GM12878 (cell line): ENCODE data around the gene MOGAT2. TPM values are rescaled to one million over a fixed set of nuclear protein-coding genes. Genes with fewer than 3 reads are reported as not detected.

ENCODE experiments used
- ATAC-seq: fragments of 200-7000 bp; cut with Tn5 transposase; 3 replicates; pipeline ENCODE4 v1.9.1; 2020; ENCODE audit warnings: mild to moderate bottlenecking, moderate library complexity
- BruUV-seq: library from RNA; stranded (reverse); fragments of 400-500 nt; replicated peaks from 2 replicates; lab custom pipeline; 2021; lab: Mats Ljungman, UMichigan
- CTCF ChIA-PET: fragments of 300-600 bp; sonication (Branson Sonifier 250); formaldehyde crosslinking; extraction: SDS; loops from one replicate; lab custom pipeline; 2021; ENCODE audit warnings: inconsistent platforms; lab: Yijun Ruan, JAX
- POLR2A ChIA-PET: fragments of 350-600 bp; formaldehyde crosslinking; extraction: SDS; loops from one replicate; lab custom pipeline; 2021; ENCODE audit warnings: inconsistent platforms; lab: Charles Lee
- RAD21 ChIA-PET: fragments of 300-600 bp; sonication (Branson Sonifier 250); formaldehyde crosslinking; loops from one replicate; lab custom pipeline; 2023; ENCODE audit warnings: antibody characterized with exemption; ENCODE audit not compliant: unreplicated experiment; lab: Charles Lee
- SMC1A ChIA-PET: fragments of 300-600 bp; sonication (Branson Sonifier 250); formaldehyde crosslinking; loops from one replicate; lab custom pipeline; 2023; ENCODE audit not compliant: unreplicated experiment, uncharacterized antibody; lab: Charles Lee
- DNase-seq: peaks from one replicate; pipeline ENCODE4 v3.0.0-alpha.2; 2011; ENCODE audit warnings: low read depth, low spot score
- FAIRE-seq: peaks from 3 replicates; lab custom pipeline; 2011; peaks lifted over from hg19 to GRCh38; lab: Jason Lieb, UNC
- H2AFZ ChIP-seq: 2 replicates; pipeline ENCODE4 v1.6.0; 2011; ENCODE audit warnings: low read depth, low read length, control low read depth; ENCODE audit not compliant: control insufficient read depth
- H3K27ac ChIP-seq: 2 replicates; pipeline ENCODE4 v1.5.1; 2011; ENCODE audit warnings: control low read depth; ENCODE audit not compliant: control insufficient read depth, insufficient read depth
- H3K27me3 ChIP-seq, 2 experiments: replicated peaks in 1 of 2; 2 replicates each; pipeline versions ENCODE4 v1.6.0 to v1.6.1; 2011; ENCODE audit warnings: low read length in 1 of 2; ENCODE audit not compliant: control insufficient read depth in 2 of 2, insufficient read depth in 2 of 2
- H3K36me3 ChIP-seq, 2 experiments: 2 replicates each; pipeline ENCODE4 v1.5.1; 2011; ENCODE audit warnings: low read length in 1 of 2; ENCODE audit not compliant: control insufficient read depth in 2 of 2, insufficient read depth in 2 of 2
- H3K4me1 ChIP-seq: 2 replicates; pipeline ENCODE4 v1.6.1; 2011; ENCODE audit warnings: mild to moderate bottlenecking, low read length, moderate library complexity, mixed read lengths; ENCODE audit not compliant: control insufficient read depth, insufficient read depth
- H3K4me2 ChIP-seq: 2 replicates; pipeline ENCODE4 v1.6.0; 2011; ENCODE audit warnings: control low read depth; ENCODE audit not compliant: control insufficient read depth, insufficient read depth
- H3K4me3 ChIP-seq: fragments of 200-600 bp; sonication (generic); 2 replicates; pipeline ENCODE4 v1.5.1; 2016
- H3K79me2 ChIP-seq: 2 replicates; pipeline ENCODE4 v1.6.0; 2011; ENCODE audit warnings: low read length; ENCODE audit not compliant: control insufficient read depth, insufficient read depth
- H3K9ac ChIP-seq: 2 replicates; pipeline ENCODE4 v1.8.0; 2011; ENCODE audit warnings: low read length, control low read depth, mixed read lengths; ENCODE audit not compliant: control insufficient read depth, insufficient read depth
- H3K9me3 ChIP-seq: replicated peaks from 3 replicates; pipeline ENCODE4 v1.5.1; 2011; ENCODE audit warnings: mild to moderate bottlenecking, low read length; ENCODE audit not compliant: control insufficient read depth, insufficient read depth
- H4K20me1 ChIP-seq: 2 replicates; pipeline ENCODE4 v1.6.0; 2011; ENCODE audit not compliant: control insufficient read depth, insufficient read depth
- BCL11A ChIP-seq: IDR thresholded peaks from 2 replicates; pipeline ENCODE4 v1.6.1; 2011; ENCODE audit warnings: low read depth, low read length
- BHLHE40 ChIP-seq, 2 experiments: fragments of 450-650 bp in 1 of 2; IDR thresholded peaks; 2 replicates each; pipeline ENCODE4 v1.6.1; 2011 to 2017; ENCODE audit warnings: low read depth in 2 of 2, borderline replicate concordance in 1 of 2, improper control_type of control experiment in 1 of 2, low read length in 1 of 2, mild to moderate bottlenecking in 1 of 2
- CBFB ChIP-seq: IDR thresholded peaks from 2 replicates; pipeline ENCODE4 v1.6.1; 2016; ENCODE audit warnings: antibody characterized with exemption, low read depth
- CBX5 ChIP-seq: sonication (generic); IDR thresholded peaks from 2 replicates; pipeline ENCODE4 v1.6.1; 2016; ENCODE audit warnings: low read depth, moderate library complexity, mild to moderate bottlenecking, inconsistent platforms
- CEBPB ChIP-seq, 2 experiments: fragments of 150-350 bp in 1 of 2; IDR thresholded peaks; 2 replicates each; pipeline ENCODE4 v1.6.1; 2012 to 2014; ENCODE audit warnings: low read depth in 2 of 2, low read length in 2 of 2, borderline replicate concordance in 1 of 2, inconsistent platforms in 1 of 2
- EGR1 ChIP-seq, 2 experiments: IDR thresholded peaks; 1 replicate in 1 of 2; 2 replicates in 1 of 2; pipeline ENCODE4 v1.6.1; 2011 to 2012; ENCODE audit warnings: low read depth in 2 of 2, low read length in 2 of 2, borderline replicate concordance in 1 of 2, mild to moderate bottlenecking in 1 of 2, moderate library complexity in 1 of 2
- FOS ChIP-seq: IDR thresholded peaks from 3 replicates; pipeline ENCODE4 v1.6.1; 2011; ENCODE audit warnings: borderline replicate concordance; ENCODE audit not compliant: insufficient read length; ENCODE audit errors: extremely low read depth
- GATAD2B ChIP-seq: fragments of 450-650 bp; conservative IDR thresholded peaks from 2 replicates; pipeline ENCODE4 v1.6.1; 2017; ENCODE audit warnings: low read depth, mild to moderate bottlenecking, moderate library complexity
- JUND ChIP-seq: IDR thresholded peaks from 2 replicates; pipeline ENCODE4 v1.6.1; 2012; ENCODE audit warnings: low read depth, mild to moderate bottlenecking, low read length, improper control_type of control experiment, moderate library complexity
- MTA3 ChIP-seq: IDR thresholded peaks from 2 replicates; pipeline ENCODE4 v1.6.1; 2012; ENCODE audit warnings: low read length, inconsistent platforms, borderline replicate concordance
- MYB ChIP-seq: fragments of 150-350 bp; IDR thresholded peaks from 2 replicates; pipeline ENCODE4 v1.6.1; 2014; ENCODE audit warnings: mild to moderate bottlenecking, low read depth, low read length, borderline replicate concordance
- NR2C2 ChIP-seq: IDR thresholded peaks from 2 replicates; pipeline ENCODE4 v1.6.1; 2011; ENCODE audit warnings: borderline replicate concordance, low read depth; ENCODE audit not compliant: control insufficient read depth, insufficient read length
- POLR2A ChIP-seq: IDR thresholded peaks from 2 replicates; pipeline ENCODE4 v1.6.1; 2011; ENCODE audit warnings: low read depth, mild to moderate bottlenecking, low read length
- RCOR1 ChIP-seq: conservative IDR thresholded peaks from 2 replicates; pipeline ENCODE4 v1.6.1; 2012; ENCODE audit warnings: low read depth, low read length, improper control_type of control experiment
- ZNF217 ChIP-seq: fragments of 450-650 bp; IDR thresholded peaks from 2 replicates; pipeline ENCODE4 v1.6.1; 2017; ENCODE audit warnings: antibody characterized with exemption, mild to moderate bottlenecking
- ZSCAN29 ChIP-seq: fragments of 450-650 bp; IDR thresholded peaks from 2 replicates; pipeline ENCODE4 v1.6.1; 2017; ENCODE audit warnings: mild to moderate bottlenecking, moderate library complexity
- WGBS: methylation state at CpG from one replicate; pipeline ENCODE4 v1.1.6; 2016; ENCODE audit warnings: low lambda C conversion rate; ENCODE audit not compliant: insufficient replicate concordance, insufficient coverage; ENCODE audit errors: missing lambda C conversion rate; 5-methylcytosine and 5-hydroxymethylcytosine counted together
- in situ Hi-C: fragments of 300-500 bp; cut with MboI; formaldehyde crosslinking; loops from 9 replicates; pipeline ENCODE4 v1.14.3; 2018; ENCODE audit warnings: mixed read lengths
- intact Hi-C: fragments of 100-400 bp; cut with micrococcal nuclease; formaldehyde crosslinking; loops from one replicate; pipeline ENCODE4 v1.14.2; 2022; ENCODE audit not compliant: unreplicated experiment
- polyA plus RNA-seq, 11 experiments: library from polyadenylated mRNA; depleted of rRNA in 4 of 11; unstranded in 6 of 11; stranded (reverse) in 5 of 11; fragments of >200 nt; fragmentation: Nextera tagmentation in 4 of 11; fragmentation: Illumina TruSeq in 1 of 11; extraction: Ambion mirVana in 4 of 11; extraction: Trizol in 1 of 11; gene quantifications; 1 replicate in 1 of 11; 2 replicates in 10 of 11; pipeline versions ENCODE4 v1.2.1 to v1.2.3, GENCODE V29; 2011 to 2016; ENCODE audit warnings: inconsistent platforms in 2 of 11, missing spikeins in 2 of 11, low read depth in 1 of 11
- total RNA-seq, 4 experiments: library from RNA; depleted of rRNA in 3 of 4; stranded (reverse); fragments of >200 nt in 3 of 4; fragmentation: Illumina TruSeq in 1 of 4; extraction: Trizol in 1 of 4; gene quantifications; 2 replicates each; pipeline versions ENCODE4 v1.2.1 to v1.2.3, GENCODE V29; 2013 to 2021
- TF ChIP-seq, protein P1 (sequence below): fragments of 450-650 bp; IDR thresholded peaks from 2 replicates; pipeline ENCODE4 v1.6.1; 2014; ENCODE audit warnings: mild to moderate bottlenecking
- TF ChIP-seq, protein P2 (sequence below): IDR thresholded peaks from 2 replicates; pipeline ENCODE4 v1.6.1; 2012; ENCODE audit warnings: low read depth, low read length, improper control_type of control experiment
- TF ChIP-seq, protein P3 (sequence below): IDR thresholded peaks from 2 replicates; pipeline ENCODE4 v1.6.1; 2012; ENCODE audit warnings: low read depth, low read length, improper control_type of control experiment

MOGAT2 gene
- total and polyA plus RNA-seq, 10 of the 15 experiments (the other 5 are each of a cell fraction or from before 2014, with no cell fraction given): 0.15 to 0.45 (median 0.22) TPM; not detected in 1

DNA sequence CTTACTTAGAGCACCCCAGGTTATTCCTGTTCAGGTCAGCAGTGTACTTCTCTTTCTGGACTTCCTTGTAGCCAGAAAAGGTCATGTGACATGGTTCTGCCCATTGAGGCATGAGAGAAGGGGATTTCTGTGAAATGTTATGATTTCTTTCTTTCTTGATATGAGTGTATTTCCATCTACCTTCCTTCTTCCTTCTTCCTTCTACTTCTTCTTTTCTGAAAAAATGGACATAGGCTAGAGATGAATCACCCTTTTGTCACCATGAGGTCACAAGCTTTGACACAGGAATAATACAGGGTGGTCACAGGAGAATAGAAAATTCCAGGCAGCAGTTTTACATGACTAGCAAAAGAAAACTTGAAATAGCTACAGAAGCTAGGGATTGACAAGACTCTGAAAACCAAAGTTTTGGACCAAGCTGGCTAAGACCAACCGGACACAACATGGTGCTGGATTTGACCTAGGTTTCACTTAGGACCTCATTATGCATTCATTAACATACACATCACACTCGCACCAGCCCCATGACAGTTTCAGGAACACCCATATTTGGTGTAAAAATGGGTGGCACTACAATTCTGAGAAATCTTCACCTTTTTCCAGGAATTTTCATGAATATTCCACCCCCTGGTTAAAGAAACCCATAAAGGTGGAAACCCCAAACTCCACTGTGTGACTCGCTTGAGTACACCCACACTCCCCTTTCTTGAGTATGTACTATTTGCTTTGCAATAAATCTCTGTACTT, 27.6 kb upstream of the MOGAT2 start:
- 4% methylated on average over 3 of the region's 3 CpGs for WGBS
- FAIRE-seq (peak; percentile 84), DNase-seq (peak; percentile 79), ATAC-seq (peak; percentile 93)
- Histone ChIP-seq H3K4me1 (peaks cover 17% of the 10 kb centered on the region), H3K4me3 (no peak overlapping the region), H3K9ac (no peak overlapping the region), H3K27me3 (no peaks in the 10 kb centered on the region), H4K20me1 (no peaks in the 10 kb centered on the region), H3K79me2 (no peaks in the 10 kb centered on the region), H3K4me2 (peak overlapping the region; percentile 51), H3K36me3 (no peaks in the 10 kb centered on the region), H3K27ac (peak overlapping the region; percentile 4), H3K9me3 (peaks cover 1% of the 10 kb centered on the region; the same call in 2 of the 3 replicates), H2AFZ (peak overlapping the region; percentile 57)
- POLR2A ChIA-PET: no interaction called here
- CTCF ChIA-PET: interaction anchor here (0.9 kb wide), 1 partner anchor 16 kb away, joined by 3 read pairs; no protein-coding TSS in a partner anchor
- BruUV-seq: no TSS peak
- in situ Hi-C loops: no loop called here
- RAD21 ChIA-PET: no interaction called here
- SMC1A ChIA-PET: interaction anchor here (0.8 kb wide), 1 partner anchor 14 kb away, joined by 4 read pairs; no protein-coding TSS in a partner anchor
- intact Hi-C loops: no loop called here
- TF ChIP-seq, protein P1, sequence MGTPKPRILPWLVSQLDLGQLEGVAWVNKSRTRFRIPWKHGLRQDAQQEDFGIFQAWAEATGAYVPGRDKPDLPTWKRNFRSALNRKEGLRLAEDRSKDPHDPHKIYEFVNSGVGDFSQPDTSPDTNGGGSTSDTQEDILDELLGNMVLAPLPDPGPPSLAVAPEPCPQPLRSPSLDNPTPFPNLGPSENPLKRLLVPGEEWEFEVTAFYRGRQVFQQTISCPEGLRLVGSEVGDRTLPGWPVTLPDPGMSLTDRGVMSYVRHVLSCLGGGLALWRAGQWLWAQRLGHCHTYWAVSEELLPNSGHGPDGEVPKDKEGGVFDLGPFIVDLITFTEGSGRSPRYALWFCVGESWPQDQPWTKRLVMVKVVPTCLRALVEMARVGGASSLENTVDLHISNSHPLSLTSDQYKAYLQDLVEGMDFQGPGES: no peak
- no peak for TF ChIP-seq MYB
- TF ChIP-seq, protein P2, sequence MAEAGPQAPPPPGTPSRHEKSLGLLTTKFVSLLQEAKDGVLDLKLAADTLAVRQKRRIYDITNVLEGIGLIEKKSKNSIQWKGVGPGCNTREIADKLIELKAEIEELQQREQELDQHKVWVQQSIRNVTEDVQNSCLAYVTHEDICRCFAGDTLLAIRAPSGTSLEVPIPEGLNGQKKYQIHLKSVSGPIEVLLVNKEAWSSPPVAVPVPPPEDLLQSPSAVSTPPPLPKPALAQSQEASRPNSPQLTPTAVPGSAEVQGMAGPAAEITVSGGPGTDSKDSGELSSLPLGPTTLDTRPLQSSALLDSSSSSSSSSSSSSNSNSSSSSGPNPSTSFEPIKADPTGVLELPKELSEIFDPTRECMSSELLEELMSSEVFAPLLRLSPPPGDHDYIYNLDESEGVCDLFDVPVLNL: no peak
- TF ChIP-seq FOS: no peak
- TF ChIP-seq MTA3: 0 out of 2 replicates have a peak, but pooled peaks have one; percentile 52
- TF ChIP-seq BHLHE40 (IDR thresholded peaks at IDR 0.05; ENCODE audit: borderline replicate concordance in 1 of 2, low read depth in 2 of 2, low read length in 1 of 2): no peak
- no peak for TF ChIP-seq ZNF217
- TF ChIP-seq RCOR1: no peak
- no peak for TF ChIP-seq CBX5
- no peak for TF ChIP-seq ZSCAN29
- TF ChIP-seq EGR1 (IDR thresholded peaks at IDR 0.05; ENCODE audit: borderline replicate concordance in 1 of 2, low read depth in 2 of 2, low read length in 2 of 2): no peak; a peak in 1 of 3 replicates
- no peak for TF ChIP-seq NR2C2
- no peak for TF ChIP-seq CBFB
- TF ChIP-seq, protein P3, sequence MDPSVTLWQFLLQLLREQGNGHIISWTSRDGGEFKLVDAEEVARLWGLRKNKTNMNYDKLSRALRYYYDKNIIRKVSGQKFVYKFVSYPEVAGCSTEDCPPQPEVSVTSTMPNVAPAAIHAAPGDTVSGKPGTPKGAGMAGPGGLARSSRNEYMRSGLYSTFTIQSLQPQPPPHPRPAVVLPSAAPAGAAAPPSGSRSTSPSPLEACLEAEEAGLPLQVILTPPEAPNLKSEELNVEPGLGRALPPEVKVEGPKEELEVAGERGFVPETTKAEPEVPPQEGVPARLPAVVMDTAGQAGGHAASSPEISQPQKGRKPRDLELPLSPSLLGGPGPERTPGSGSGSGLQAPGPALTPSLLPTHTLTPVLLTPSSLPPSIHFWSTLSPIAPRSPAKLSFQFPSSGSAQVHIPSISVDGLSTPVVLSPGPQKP: no peak
- peak; percentile 72; the same call in 1 of the 2 replicates for TF ChIP-seq GATAD2B
- TF ChIP-seq BCL11A: 0 out of 2 replicates have a peak, but pooled peaks have one; percentile 23
- peak; percentile 56; the same call in 1 of the 2 replicates for TF ChIP-seq JUND
- no peak for TF ChIP-seq CEBPB (IDR thresholded peaks at IDR 0.05; ENCODE audit: borderline replicate concordance in 1 of 2, low read depth in 2 of 2, low read length in 2 of 2)
- no peak for TF ChIP-seq POLR2A
